ENCODE data around the gene LEMD2.

DNA sequence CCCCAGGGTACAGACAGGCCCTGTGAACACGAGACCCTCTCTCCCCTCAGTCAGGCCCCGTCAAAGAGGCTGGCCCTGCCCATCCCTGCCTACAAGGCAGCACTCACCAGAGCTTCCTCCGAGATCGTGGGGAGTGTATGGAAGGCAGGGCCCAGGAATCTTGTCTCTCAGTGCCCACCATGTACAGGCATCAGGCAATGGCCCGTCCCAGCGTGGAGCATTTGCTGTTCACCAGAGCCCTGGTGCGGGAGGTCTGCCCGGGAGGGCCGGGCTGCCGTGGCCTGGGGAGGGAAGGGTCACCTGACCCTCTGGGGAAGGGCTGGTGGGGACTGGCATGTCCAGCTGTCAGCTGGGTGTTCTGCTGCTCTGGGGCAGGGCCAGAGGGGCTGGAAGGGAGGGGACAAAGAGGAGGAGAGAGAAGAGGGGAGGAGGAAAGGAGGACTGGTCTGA is 42.3 kb downstream of the LEMD2 start, which contains the start of gene IP6K3:
- TF ChIP-seq EZH2 (IDR thresholded peaks at IDR 0.05) (no peak), FOXP2 (optimal IDR thresholded peaks at IDR 0.05; ENCODE audit: control extremely low read depth, extremely low read length, insufficient read depth) (no peak), POLR2AphosphoS5 (IDR thresholded peaks at IDR 0.05; ENCODE audit: borderline replicate concordance, low read depth, low read length) (no peak)

Data from SK-N-MC (cell line).